Muscle layer of duodenum (tissue), 2 donors: ENCODE results near the gene EHMT2.

Source experiments
- H3K27ac ChIP-seq: one replicate; pipeline ENCODE4 v1.7.0; 2013; ENCODE audit warnings: mild to moderate bottlenecking, low read length
- H3K27me3 ChIP-seq: one replicate; pipeline ENCODE4 v1.7.0; 2013; ENCODE audit warnings: low read depth, mild to moderate bottlenecking, control low read depth, low read length
- H3K36me3 ChIP-seq, 2 donors: one replicate each; pipeline ENCODE4 v1.7.0; 2013; ENCODE audit warnings: low read length in 2 of 2, control low read depth in 1 of 2, mild to moderate bottlenecking in 1 of 2; ENCODE audit not compliant: insufficient read depth in 2 of 2, control insufficient read depth in 1 of 2
- H3K4me1 ChIP-seq, 2 donors: one replicate each; pipeline ENCODE4 v1.7.0; 2013; ENCODE audit warnings: low read length in 2 of 2, mild to moderate bottlenecking in 2 of 2, control low read depth in 1 of 2, moderate library complexity in 1 of 2; ENCODE audit not compliant: insufficient read depth in 2 of 2, control insufficient read depth in 1 of 2
- H3K4me3 ChIP-seq, 2 donors: one replicate each; pipeline ENCODE4 v1.7.0; 2013; ENCODE audit warnings: low read length in 2 of 2, low read depth in 1 of 2, mild to moderate bottlenecking in 1 of 2
- H3K9me3 ChIP-seq, 2 donors: one replicate each; pipeline ENCODE4 v1.7.0; 2013; ENCODE audit warnings: low read length in 2 of 2, control low read depth in 1 of 2, mild to moderate bottlenecking in 1 of 2; ENCODE audit not compliant: control insufficient read depth in 1 of 2
- donor health status: healthy.

Gene EHMT2

DNA sequence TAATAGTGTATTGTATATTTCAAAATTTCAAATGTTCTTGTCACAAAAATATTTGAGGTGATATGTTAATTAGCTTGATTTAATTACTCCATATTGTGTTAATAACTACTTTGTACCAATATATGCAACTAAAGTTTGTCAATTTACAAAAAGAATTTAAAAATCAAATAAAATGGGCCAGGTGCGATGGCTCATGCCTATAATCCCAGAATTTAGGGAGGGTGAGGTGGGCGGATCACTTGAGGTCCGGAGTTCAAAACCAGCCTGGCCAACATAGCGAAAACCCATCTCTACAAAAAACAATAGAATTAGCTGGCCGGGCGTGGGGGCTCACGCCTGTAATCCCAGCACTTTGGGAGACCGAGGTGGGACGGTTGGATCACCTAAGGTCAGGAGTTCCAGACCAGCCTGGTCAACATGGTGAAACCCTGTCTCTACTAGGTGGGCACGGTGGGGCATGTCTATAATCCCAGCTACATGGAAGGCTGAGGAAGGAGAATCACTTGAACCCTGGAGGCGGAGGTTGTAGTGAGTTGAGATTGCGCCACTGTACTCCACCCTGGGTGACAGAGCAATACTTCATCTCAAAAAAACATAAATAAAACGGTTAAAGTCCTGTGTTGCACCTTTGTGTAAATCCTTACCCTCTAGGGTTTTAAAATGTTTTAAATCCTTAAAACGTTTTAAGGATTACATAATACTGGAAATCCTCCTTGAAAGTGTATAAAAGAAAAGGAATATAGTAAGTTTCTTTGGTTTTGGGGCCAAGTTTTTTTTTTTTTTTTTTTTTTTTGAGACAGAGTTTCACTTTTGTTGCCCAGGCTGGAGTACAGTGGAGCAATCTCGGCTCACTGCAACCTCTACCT lies 65.9 kb downstream of the EHMT2 start:
- Histone ChIP-seq H3K27me3 (no peaks in the 10 kb centered on the region), H3K4me3 (peak overlapping the region; percentile 83 to 85), H3K27ac (peak overlapping the region; percentile 21), H3K9me3 (no peaks in the 10 kb centered on the region), H3K4me1 (peaks cover 4 to 24% of the 10 kb centered on the region in 2 donors), H3K36me3 (no peaks in the 10 kb centered on the region)

- H3K4me1 ChIP-seq: peaks cover 0 to 18% of the 10 kb centered on the region in 2 donors
- H3K27me3 ChIP-seq: no peaks in the 10 kb centered on the region
- no peaks in the 10 kb centered on the region for H3K36me3 ChIP-seq
- H3K27ac ChIP-seq: peak overlapping the region; percentile 88
- peak overlapping the region; percentile 83 to 85 for H3K4me3 ChIP-seq
- no peaks in the 10 kb centered on the region for H3K9me3 ChIP-seq
These were observed 66.6 kb downstream of the EHMT2 start for GRCh38 chr6:31830886-31831335.
